BLaER1 (cell line): ENCODE results near the gene GPS1.

Source experiments
- H3K27ac ChIP-seq: shearing (Covaris generic); formaldehyde crosslinking; 2 replicates; pipeline ENCODE4 v1.8.1; 2022
- H3K27me3 ChIP-seq: shearing (Covaris generic); formaldehyde crosslinking; 2 replicates; pipeline ENCODE4 v1.8.1; 2022
- H3K36me3 ChIP-seq: shearing (Covaris generic); formaldehyde crosslinking; 2 replicates; pipeline ENCODE4 v1.8.1; 2022
- H3K4me1 ChIP-seq: shearing (Covaris generic); formaldehyde crosslinking; 2 replicates; pipeline ENCODE4 v1.8.1; 2022
- H3K4me2 ChIP-seq: shearing (Covaris generic); formaldehyde crosslinking; 2 replicates; pipeline ENCODE4 v1.8.1; 2022
- H3K4me3 ChIP-seq: shearing (Covaris generic); formaldehyde crosslinking; 2 replicates; pipeline ENCODE4 v1.8.1; 2022
- H3K9ac ChIP-seq: shearing (Covaris generic); formaldehyde crosslinking; 2 replicates; pipeline ENCODE4 v1.8.1; 2022
- H3K9me3 ChIP-seq: shearing (Covaris generic); formaldehyde crosslinking; 2 replicates; pipeline ENCODE4 v1.8.1; 2022
- H4K20me1 ChIP-seq: shearing (Covaris generic); formaldehyde crosslinking; 2 replicates; pipeline ENCODE4 v1.8.1; 2022
- Cebpa-rat ChIP-seq: shearing (Covaris generic); IDR thresholded peaks from 2 replicates; pipeline ENCODE4 v1.8.1; 2022

Gene GPS1

GRCh38 chr17:82051776-82052637 is at the start of gene GPS1, which contains the start of gene RFNG:
GPS1 (plus strand) TSS chr17:82051898; CDS start chr17:82051932, 34 bp downstream.
RFNG (minus strand) TSS chr17:82051811; CDS start chr17:82051766, 45 bp downstream.
- peaks cover 74% of the 10 kb centered on the region for H3K36me3 ChIP-seq
- peak within 1 kb of the TSS; percentile 78 for H3K27ac ChIP-seq
- peak within 1 kb of the TSS; percentile 98 for H3K4me2 ChIP-seq

GRCh38 chr17:82003411-82004381 is 48.0 kb upstream of the GPS1 start:
- Histone ChIP-seq H3K36me3 (no peaks in the 10 kb centered on the region), H3K4me3 (no peak overlapping the region), H3K27ac (peak overlapping the region; percentile 40), H3K27me3 (peaks cover 28% of the 10 kb centered on the region; the same call in 1 of the 2 replicates), H3K9me3 (no peaks in the 10 kb centered on the region), H3K9ac (no peak overlapping the region), H4K20me1 (peaks cover 96% of the 10 kb centered on the region), H3K4me1 (peaks cover 97% of the 10 kb centered on the region), H3K4me2 (peak overlapping the region; percentile 95)
- TF ChIP-seq Cebpa-rat = no peak

More at GRCh38 chr17:82051776-82052637, at the start of gene GPS1, which contains the start of gene RFNG:
- TF ChIP-seq Cebpa-rat = no peak
- Histone ChIP-seq H3K27me3 (no peaks in the 10 kb centered on the region), H3K9ac (peak within 1 kb of the TSS; percentile 88), H3K9me3 (no peaks in the 10 kb centered on the region), H3K4me1 (peaks cover 45% of the 10 kb centered on the region), H4K20me1 (peaks cover 50% of the 10 kb centered on the region), H3K4me3 (peak within 1 kb of the TSS; percentile 98)

- Histone ChIP-seq H4K20me1 (peaks cover 92% of the 10 kb centered on the region), H3K4me3 (no peak overlapping the region), H3K9ac (no peak overlapping the region), H3K27me3 (peaks cover 26% of the 10 kb centered on the region; the same call in 1 of the 2 replicates), H3K4me2 (peak overlapping the region; percentile 95), H3K36me3 (no peaks in the 10 kb centered on the region; the same call in 1 of the 2 replicates), H3K27ac (no peak overlapping the region), H3K9me3 (no peaks in the 10 kb centered on the region), H3K4me1 (peaks cover 86% of the 10 kb centered on the region)
- TF ChIP-seq Cebpa-rat = no peak
Measured at GRCh38 chr17:82004517-82005455, 46.9 kb upstream of the GPS1 start.

- no peak overlapping the region for H3K4me3 ChIP-seq
- H3K27me3 ChIP-seq = peaks cover 21% of the 10 kb centered on the region; the same call in 1 of the 2 replicates
- H3K9me3 ChIP-seq = no peaks in the 10 kb centered on the region
- H3K36me3 ChIP-seq = no peaks in the 10 kb centered on the region; the same call in 1 of the 2 replicates
- peaks cover 82% of the 10 kb centered on the region for H4K20me1 ChIP-seq
- no peak overlapping the region for H3K27ac ChIP-seq
- peak overlapping the region; percentile 95 for H3K4me2 ChIP-seq
- H3K4me1 ChIP-seq = peaks cover 81% of the 10 kb centered on the region
- TF ChIP-seq Cebpa-rat = no peak
- H3K9ac ChIP-seq = no peak overlapping the region
Measured at GRCh38 chr17:82005701-82006348, 45.9 kb upstream of the GPS1 start.

- H4K20me1 ChIP-seq = peaks cover 77% of the 10 kb centered on the region
- no peaks in the 10 kb centered on the region for H3K9me3 ChIP-seq
- no peak overlapping the region for H3K27ac ChIP-seq
- H3K36me3 ChIP-seq = no peaks in the 10 kb centered on the region; the same call in 1 of the 2 replicates
- H3K4me1 ChIP-seq = peaks cover 80% of the 10 kb centered on the region
- peaks cover 18% of the 10 kb centered on the region; the same call in 1 of the 2 replicates for H3K27me3 ChIP-seq
- H3K9ac ChIP-seq = no peak overlapping the region
- no peak for TF ChIP-seq Cebpa-rat
- no peak overlapping the region for H3K4me3 ChIP-seq
- H3K4me2 ChIP-seq = peak overlapping the region; percentile 70
Measured at GRCh38 chr17:82006468-82007227, 45.0 kb upstream of the GPS1 start.

- Histone ChIP-seq H3K27ac (no peak overlapping the region), H3K9me3 (no peaks in the 10 kb centered on the region), H3K4me3 (no peak overlapping the region), H3K4me2 (peak overlapping the region; percentile 70), H3K9ac (no peak overlapping the region), H4K20me1 (peaks cover 77% of the 10 kb centered on the region), H3K27me3 (peaks cover 23% of the 10 kb centered on the region), H3K36me3 (no peaks in the 10 kb centered on the region; the same call in 1 of the 2 replicates), H3K4me1 (peaks cover 80% of the 10 kb centered on the region)
- TF ChIP-seq Cebpa-rat = no peak
Measured at GRCh38 chr17:82007228-82007494, 44.5 kb upstream of the GPS1 start.

- Histone ChIP-seq H4K20me1 (peaks cover 80% of the 10 kb centered on the region), H3K4me3 (no peak overlapping the region), H3K27ac (no peak overlapping the region), H3K27me3 (peaks cover 28% of the 10 kb centered on the region), H3K36me3 (no peaks in the 10 kb centered on the region; the same call in 1 of the 2 replicates), H3K4me1 (peaks cover 80% of the 10 kb centered on the region), H3K9me3 (no peaks in the 10 kb centered on the region), H3K9ac (no peak overlapping the region; the same call in 1 of the 2 replicates), H3K4me2 (peak overlapping the region; percentile 70)
- no peak for TF ChIP-seq Cebpa-rat
Measured at GRCh38 chr17:82007495-82008257, 44.0 kb upstream of the GPS1 start.
